ENCODE measurements around the gene TBCE. TPM values are rescaled to one million over a fixed set of nuclear protein-coding genes. Genes with fewer than 3 reads are reported as not detected.
A peak's percentile ranks its signal among the peaks of the same experiment; 100 is the strongest.

TBCE gene
- total RNA-seq, 1 donor = 22.8 TPM

- no peak overlapping the region for H3K27ac ChIP-seq (ENCODE audit: low read depth, low read length)
- peaks cover 17% of the 10 kb centered on the region for H4K20me1 ChIP-seq (ENCODE audit: insufficient read depth, low read length)
- no peak for TF ChIP-seq CTCF (IDR thresholded peaks at IDR 0.05; ENCODE audit: extremely low read depth, low read depth, low read length)
- H3K79me2 ChIP-seq (ENCODE audit: insufficient read depth, low read length) = peaks cover 31% of the 10 kb centered on the region
- no peak overlapping the region for H2AFZ ChIP-seq (ENCODE audit: low read length)
- peaks cover 10% of the 10 kb centered on the region for H3K36me3 ChIP-seq (ENCODE audit: insufficient read depth, low read length)
- H3K4me1 ChIP-seq (ENCODE audit: insufficient read depth, low read length) = peaks cover 8% of the 10 kb centered on the region
- H3K9me3 ChIP-seq (ENCODE audit: low read depth, low read length) = no peaks in the 10 kb centered on the region
- no peak for DNase-seq (ENCODE audit: insufficient read length, low spot score, missing footprints)
- no peak overlapping the region for H3K4me3 ChIP-seq (ENCODE audit: insufficient read depth, low read length)
- H3K27me3 ChIP-seq (ENCODE audit: insufficient read depth, low read length) = no peaks in the 10 kb centered on the region
- H3K4me2 ChIP-seq (ENCODE audit: insufficient read depth, low read length) = no peak overlapping the region
These were observed 44.6 kb downstream of the TBCE start for GRCh38 chr1:235411489-235412486.

DNA sequence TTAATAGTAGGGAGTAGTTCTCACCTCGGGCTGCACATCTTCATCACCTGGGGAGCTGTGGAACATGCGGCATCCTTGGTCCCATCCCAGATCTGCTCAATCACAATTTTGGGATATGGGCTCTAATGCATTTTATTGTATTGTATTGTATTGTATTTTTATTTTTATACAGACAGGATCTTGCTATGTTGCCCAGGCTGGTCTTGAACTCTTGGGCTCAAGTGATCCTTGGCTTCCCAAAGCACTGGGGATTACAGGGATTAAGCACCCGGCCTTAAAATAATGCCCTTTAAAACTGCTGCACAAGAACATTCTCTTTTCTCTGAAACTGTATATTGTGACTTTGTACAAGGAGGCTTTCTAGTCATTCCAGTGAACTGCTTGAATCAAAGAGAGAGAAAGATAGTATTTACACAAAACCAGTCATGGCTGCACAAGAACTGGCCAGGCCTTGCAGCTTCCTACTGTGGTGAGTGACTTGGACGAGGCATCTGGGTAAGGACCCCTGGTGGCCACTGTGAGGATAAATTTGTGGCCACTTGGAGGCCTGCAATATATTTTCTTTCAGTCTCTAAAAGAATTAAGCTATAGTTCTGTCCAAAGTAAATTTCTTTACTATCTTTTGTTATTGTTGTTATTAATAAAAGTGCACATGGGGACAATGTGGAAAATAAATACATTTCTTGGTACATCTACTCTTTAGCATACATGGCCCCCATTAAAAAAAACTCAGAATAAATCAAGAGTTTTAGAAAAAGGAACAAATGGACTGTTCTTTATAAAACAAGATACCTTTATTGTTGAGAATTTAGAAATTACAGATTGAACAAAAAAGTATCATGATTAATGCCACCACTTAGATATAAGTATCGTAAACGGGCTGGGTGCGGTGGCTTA, 48.0 kb downstream of the TBCE start:
- Histone ChIP-seq H3K4me1 (ENCODE audit: insufficient read depth, low read length) (peaks cover 11% of the 10 kb centered on the region), H3K27me3 (ENCODE audit: insufficient read depth, low read length) (no peaks in the 10 kb centered on the region), H3K27ac (ENCODE audit: low read depth, low read length) (peak overlapping the region; percentile 46), H3K4me2 (ENCODE audit: insufficient read depth, low read length) (no peak overlapping the region), H2AFZ (ENCODE audit: low read length) (no peak overlapping the region), H3K4me3 (ENCODE audit: insufficient read depth, low read length) (no peak overlapping the region), H4K20me1 (ENCODE audit: insufficient read depth, low read length) (peaks cover 9% of the 10 kb centered on the region), H3K36me3 (ENCODE audit: insufficient read depth, low read length) (peaks cover 10% of the 10 kb centered on the region), H3K79me2 (ENCODE audit: insufficient read depth, low read length) (peaks cover 20% of the 10 kb centered on the region), H3K9me3 (ENCODE audit: low read depth, low read length) (no peaks in the 10 kb centered on the region)
- DNase-seq (ENCODE audit: insufficient read length, low spot score, missing footprints) = peak; percentile 95
- peak; percentile 90 for TF ChIP-seq CTCF (IDR thresholded peaks at IDR 0.05; ENCODE audit: extremely low read depth, low read depth, low read length)

DNA sequence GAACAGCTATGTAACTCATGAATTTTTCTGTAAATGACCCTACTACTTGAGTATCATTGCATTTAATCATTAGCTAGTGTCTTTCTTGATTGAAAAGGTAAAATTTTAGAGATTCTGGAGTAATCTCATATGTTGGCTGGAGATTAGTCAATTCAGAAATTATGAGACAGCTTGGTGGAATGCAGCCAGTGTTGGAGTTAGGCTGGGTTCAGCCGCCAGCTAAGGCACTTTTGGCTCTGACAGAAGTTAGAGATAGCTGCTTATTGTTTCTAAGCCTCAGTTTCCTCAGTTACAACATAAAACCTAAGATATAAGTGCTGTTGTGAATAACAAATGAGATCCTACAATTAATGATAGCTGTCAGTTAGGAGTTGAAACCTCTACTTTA, 49.4 kb downstream of the TBCE start:
- TF ChIP-seq CTCF (IDR thresholded peaks at IDR 0.05; ENCODE audit: extremely low read depth, low read depth, low read length) = no peak
- no peak overlapping the region for H2AFZ ChIP-seq (ENCODE audit: low read length)
- no peak for DNase-seq (ENCODE audit: insufficient read length, low spot score, missing footprints)
- H3K27me3 ChIP-seq (ENCODE audit: insufficient read depth, low read length) = no peaks in the 10 kb centered on the region
- no peak overlapping the region for H3K4me3 ChIP-seq (ENCODE audit: insufficient read depth, low read length)
- peaks cover 10% of the 10 kb centered on the region for H3K36me3 ChIP-seq (ENCODE audit: insufficient read depth, low read length)
- H4K20me1 ChIP-seq (ENCODE audit: insufficient read depth, low read length) = peaks cover 9% of the 10 kb centered on the region
- no peaks in the 10 kb centered on the region for H3K9me3 ChIP-seq (ENCODE audit: low read depth, low read length)
- peak overlapping the region; percentile 34 for H3K4me2 ChIP-seq (ENCODE audit: insufficient read depth, low read length)
- H3K79me2 ChIP-seq (ENCODE audit: insufficient read depth, low read length) = peaks cover 26% of the 10 kb centered on the region
- H3K4me1 ChIP-seq (ENCODE audit: insufficient read depth, low read length) = peaks cover 11% of the 10 kb centered on the region
- peak overlapping the region; percentile 25 for H3K27ac ChIP-seq (ENCODE audit: low read depth, low read length)

All from osteoblast (primary cell).